ACC112 (cell line): ENCODE data around the gene SH3TC1.
A peak's percentile ranks its signal among the peaks of the same experiment; 100 is the strongest.

Experiments used
- H2AFZ ChIP-seq: fragments of 200-600 bp; sonication (generic); one replicate; pipeline ENCODE4 v1.6.0; 2017; ENCODE audit warnings: antibody characterized with exemption, low read length; ENCODE audit not compliant: unreplicated experiment
- H3K27ac ChIP-seq: fragments of 200-600 bp; sonication (generic); 2 replicates; pipeline ENCODE4 v1.5.1; 2014; ENCODE audit warnings: low read depth, mild to moderate bottlenecking, antibody characterized with exemption, low read length, moderate library complexity
- H3K27me3 ChIP-seq: fragments of 200-600 bp; sonication (generic); 2 replicates; pipeline ENCODE4 v1.6.1; 2014; ENCODE audit warnings: mild to moderate bottlenecking, antibody characterized with exemption, low read length, moderate library complexity, mixed read lengths; ENCODE audit not compliant: insufficient read depth
- H3K36me3 ChIP-seq: fragments of 200-600 bp; sonication (generic); 2 replicates; pipeline ENCODE4 v1.6.1; 2016; ENCODE audit warnings: mild to moderate bottlenecking, antibody characterized with exemption, low read length, moderate library complexity, mixed read lengths; ENCODE audit not compliant: insufficient read depth
- H3K4me1 ChIP-seq: fragments of 200-600 bp; sonication (generic); one replicate; pipeline ENCODE4 v1.6.1; 2016; ENCODE audit warnings: low read length, mixed read lengths; ENCODE audit not compliant: insufficient read depth, unreplicated experiment, control insufficient read depth
- H3K4me3 ChIP-seq: fragments of 200-600 bp; sonication (generic); 2 replicates; pipeline ENCODE4 v1.5.1; 2014; ENCODE audit warnings: mild to moderate bottlenecking, low read depth, low read length
- H3K79me2 ChIP-seq: fragments of 200-600 bp; sonication (generic); one replicate; pipeline ENCODE4 v1.6.0; 2016; ENCODE audit warnings: low read length; ENCODE audit not compliant: control insufficient read depth, unreplicated experiment, insufficient read depth

SH3TC1 gene

GRCh38 chr4:8217871-8218270 lies 18.8 kb downstream of the SH3TC1 start:
- no peak overlapping the region for H2AFZ ChIP-seq
- no peaks in the 10 kb centered on the region for H3K79me2 ChIP-seq
- no peaks in the 10 kb centered on the region for H3K27me3 ChIP-seq
- H3K4me3 ChIP-seq, result no peak overlapping the region
- no peak overlapping the region for H3K27ac ChIP-seq
- no peaks in the 10 kb centered on the region; the same call in 1 of the 2 replicates for H3K36me3 ChIP-seq
- peaks cover 16% of the 10 kb centered on the region for H3K4me1 ChIP-seq

DNA sequence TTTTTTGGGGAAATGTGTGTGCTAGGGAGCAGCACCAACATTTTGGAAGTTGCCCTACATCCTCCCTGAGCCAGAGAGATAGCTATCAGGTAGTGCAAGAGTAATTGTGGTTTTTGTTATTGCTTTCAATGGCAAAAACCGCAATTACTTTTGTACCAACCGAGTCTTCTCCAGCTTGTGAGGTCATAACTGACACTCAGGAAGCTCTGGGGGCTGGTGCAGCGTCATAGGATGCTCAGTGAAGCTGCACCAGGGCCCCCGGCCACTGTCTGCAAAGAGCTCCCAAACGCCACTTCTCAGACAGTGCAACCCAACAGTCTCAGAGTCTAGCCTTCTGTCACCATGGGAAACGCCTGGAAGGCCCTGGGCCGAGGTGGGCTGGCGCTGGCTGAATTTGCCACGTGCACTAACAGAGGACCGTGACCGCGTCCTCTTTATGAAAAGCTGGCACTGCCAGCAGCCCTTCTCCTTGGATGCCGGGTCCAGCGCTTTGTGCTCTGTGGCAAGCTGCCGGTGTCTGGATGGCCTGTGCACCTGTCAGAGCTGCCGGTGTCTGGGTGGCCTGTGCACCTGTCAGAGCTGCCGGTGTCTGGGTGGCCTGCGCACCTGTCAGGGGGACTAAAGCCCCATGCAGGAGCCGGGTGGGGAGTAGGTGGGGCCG lies 19.4 kb downstream of the SH3TC1 start:
- Histone ChIP-seq H3K27me3 (no peaks in the 10 kb centered on the region), H3K4me3 (no peak overlapping the region), H3K36me3 (no peaks in the 10 kb centered on the region; the same call in 1 of the 2 replicates), H3K79me2 (no peaks in the 10 kb centered on the region), H3K27ac (no peak overlapping the region), H2AFZ (no peak overlapping the region), H3K4me1 (peaks cover 16% of the 10 kb centered on the region)

DNA sequence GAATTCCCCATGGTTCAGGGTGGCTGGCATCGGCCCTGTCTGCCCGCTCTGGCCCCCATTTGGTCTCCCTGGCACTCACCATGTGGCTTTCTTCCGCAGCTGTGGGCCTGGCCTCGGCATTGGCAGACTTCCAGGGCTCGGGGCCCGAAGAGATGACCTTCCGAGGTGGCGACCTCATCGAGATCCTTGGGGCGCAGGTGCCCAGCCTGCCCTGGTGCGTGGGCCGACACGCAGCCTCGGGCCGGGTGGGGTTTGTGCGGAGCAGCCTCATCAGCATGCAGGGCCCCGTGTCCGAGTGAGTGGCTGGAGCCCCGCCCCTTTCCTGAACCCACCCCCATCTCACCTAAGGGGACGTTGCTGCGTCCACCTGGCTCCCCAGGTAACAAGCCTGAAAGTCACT lies 20.1 kb downstream of the SH3TC1 start:
- Histone ChIP-seq H3K79me2 (no peaks in the 10 kb centered on the region), H3K4me3 (no peak overlapping the region), H3K4me1 (peaks cover 14% of the 10 kb centered on the region), H3K36me3 (no peaks in the 10 kb centered on the region; the same call in 1 of the 2 replicates), H3K27ac (no peak overlapping the region), H2AFZ (no peak overlapping the region), H3K27me3 (no peaks in the 10 kb centered on the region)

- Histone ChIP-seq H3K27ac (no peak overlapping the region), H3K27me3 (no peaks in the 10 kb centered on the region), H3K36me3 (no peaks in the 10 kb centered on the region; the same call in 1 of the 2 replicates), H3K4me3 (no peak overlapping the region), H3K4me1 (no peaks in the 10 kb centered on the region), H3K79me2 (no peaks in the 10 kb centered on the region), H2AFZ (no peak overlapping the region)
Observed at GRCh38 chr4:8220661-8221450, 21.8 kb downstream of the SH3TC1 start.

DNA sequence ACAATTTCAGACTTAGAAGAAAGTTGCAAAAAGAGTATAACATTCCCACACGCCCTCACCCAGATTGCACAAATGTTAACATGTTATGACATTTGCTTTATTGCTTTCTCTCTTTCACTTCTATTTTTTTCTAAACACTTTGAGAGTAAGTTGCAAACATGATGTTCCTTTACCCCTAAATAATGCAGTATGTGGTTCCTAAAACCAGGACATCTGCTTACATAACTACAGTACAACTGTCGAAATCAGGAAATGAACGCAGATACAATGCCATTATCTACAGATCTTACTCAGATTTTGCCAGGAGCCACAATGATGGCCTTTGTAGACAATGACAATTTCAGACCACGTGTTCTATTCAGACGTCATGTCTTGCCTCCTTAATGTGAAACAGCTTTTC lies 22.4 kb downstream of the SH3TC1 start:
- H2AFZ ChIP-seq, result no peak overlapping the region
- no peak overlapping the region for H3K27ac ChIP-seq

GRCh38 chr4:8221985-8222384 lies 22.9 kb downstream of the SH3TC1 start:
- no peak overlapping the region for H3K4me3 ChIP-seq
- H3K27ac ChIP-seq, result peak overlapping the region; percentile 37; the same call in 1 of the 2 replicates

More for the DNA sequence above, 22.4 kb downstream of the SH3TC1 start:
- Histone ChIP-seq H3K36me3 (no peaks in the 10 kb centered on the region; the same call in 1 of the 2 replicates), H3K27me3 (no peaks in the 10 kb centered on the region), H3K4me3 (no peak overlapping the region), H3K4me1 (no peaks in the 10 kb centered on the region), H3K79me2 (no peaks in the 10 kb centered on the region)

DNA sequence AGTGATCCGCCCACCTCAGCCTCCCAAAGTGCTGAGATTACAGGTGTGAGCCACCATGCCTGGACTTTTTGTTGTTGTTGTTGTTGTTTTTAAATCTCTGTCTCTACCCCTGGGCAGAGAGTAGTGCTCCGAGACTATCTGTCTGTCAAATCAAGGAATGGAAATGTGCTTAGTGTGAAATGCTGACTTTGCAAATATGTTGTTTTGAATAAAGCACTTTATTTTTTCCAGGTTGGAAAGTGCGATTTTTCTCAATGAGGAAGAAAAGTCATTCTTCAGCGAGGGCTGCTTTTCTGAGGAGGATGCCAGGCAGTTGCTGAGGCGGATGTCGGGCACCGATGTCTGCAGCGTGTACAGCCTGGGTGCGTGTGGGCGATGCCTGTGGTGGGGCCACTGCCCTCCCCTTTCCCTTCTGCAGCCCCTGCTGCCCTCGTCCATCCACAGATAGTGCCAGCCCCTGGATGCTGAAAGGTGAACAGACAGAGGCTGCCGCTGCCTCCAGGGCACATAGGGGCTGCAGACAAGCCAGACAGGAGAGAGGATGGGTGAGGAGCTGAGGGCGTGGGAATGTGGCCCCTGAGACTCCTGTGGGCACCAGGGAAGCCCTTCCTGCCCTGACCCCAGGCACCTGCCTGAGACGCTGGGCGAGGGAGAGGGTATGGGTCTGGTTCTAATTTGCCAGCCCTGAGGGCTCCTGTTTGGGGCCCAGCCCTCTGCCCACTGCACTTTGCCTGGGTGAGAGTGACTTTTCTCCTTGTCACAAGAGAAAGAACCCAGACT lies 23.7 kb downstream of the SH3TC1 start:
- Histone ChIP-seq H3K4me3 (no peak overlapping the region), H3K27ac (no peak overlapping the region), H2AFZ (no peak overlapping the region), H3K4me1 (no peaks in the 10 kb centered on the region), H3K36me3 (no peaks in the 10 kb centered on the region; the same call in 1 of the 2 replicates), H3K27me3 (no peaks in the 10 kb centered on the region), H3K79me2 (no peaks in the 10 kb centered on the region)

More at GRCh38 chr4:8221985-8222384, 22.9 kb downstream of the SH3TC1 start:
- no peaks in the 10 kb centered on the region for H3K27me3 ChIP-seq
- no peak overlapping the region for H2AFZ ChIP-seq
- H3K79me2 ChIP-seq, result no peaks in the 10 kb centered on the region
- H3K4me1 ChIP-seq, result no peaks in the 10 kb centered on the region
- no peaks in the 10 kb centered on the region; the same call in 1 of the 2 replicates for H3K36me3 ChIP-seq

- H2AFZ ChIP-seq, result no peak overlapping the region
- no peaks in the 10 kb centered on the region for H3K27me3 ChIP-seq
- no peak overlapping the region for H3K27ac ChIP-seq
- no peaks in the 10 kb centered on the region for H3K79me2 ChIP-seq
- H3K4me3 ChIP-seq, result no peak overlapping the region
- no peaks in the 10 kb centered on the region; the same call in 1 of the 2 replicates for H3K36me3 ChIP-seq
- peaks cover 11% of the 10 kb centered on the region for H3K4me1 ChIP-seq
Observed at GRCh38 chr4:8224267-8224974, 25.3 kb downstream of the SH3TC1 start.

- H3K36me3 ChIP-seq, result no peaks in the 10 kb centered on the region; the same call in 1 of the 2 replicates
- peaks cover 11% of the 10 kb centered on the region for H3K4me1 ChIP-seq
- H3K27ac ChIP-seq, result no peak overlapping the region
- H3K4me3 ChIP-seq, result no peak overlapping the region
- H2AFZ ChIP-seq, result no peak overlapping the region
- H3K79me2 ChIP-seq, result no peaks in the 10 kb centered on the region
- no peaks in the 10 kb centered on the region for H3K27me3 ChIP-seq
Observed at GRCh38 chr4:8224975-8225625, 26.0 kb downstream of the SH3TC1 start.
